WERI-Rb-1 (cell line): ENCODE measurements around the gene CIITA.

ENCODE experiments used
- DNase-seq: peaks from one replicate; pipeline ENCODE4 v3.0.0-alpha.2; 2020
- H3K27ac ChIP-seq: fragments of 250-450 bp; sonication (Bioruptor Pico); 2 replicates; pipeline ENCODE4 v1.5.1; 2020; ENCODE audit warnings: mild to moderate bottlenecking, moderate library complexity
- H3K27me3 ChIP-seq: fragments of 250-450 bp; sonication (Bioruptor Pico); 2 replicates; pipeline ENCODE4 v1.5.1; 2021; ENCODE audit warnings: mild to moderate bottlenecking, low read depth, moderate library complexity; ENCODE audit not compliant: insufficient read depth, severe bottlenecking
- H3K36me3 ChIP-seq: fragments of 250-450 bp; sonication (Bioruptor Pico); 2 replicates; pipeline ENCODE4 v1.5.1; 2020; ENCODE audit warnings: mild to moderate bottlenecking, moderate library complexity
- H3K4me3 ChIP-seq: 2 replicates; pipeline ENCODE4 v1.5.1; 2011; ENCODE audit warnings: low read depth, mild to moderate bottlenecking, control low read depth, low read length
- H3K9me3 ChIP-seq: fragments of 250-450 bp; sonication (Bioruptor Pico); 2 replicates; pipeline ENCODE4 v1.5.1; 2021; ENCODE audit warnings: mild to moderate bottlenecking, moderate library complexity; ENCODE audit not compliant: severe bottlenecking
- CTCF ChIP-seq: IDR thresholded peaks from 2 replicates; pipeline ENCODE4 v1.5.1; 2011; ENCODE audit warnings: low read depth, mild to moderate bottlenecking, control low read depth, inconsistent platforms, low read length

Gene CIITA

DNA sequence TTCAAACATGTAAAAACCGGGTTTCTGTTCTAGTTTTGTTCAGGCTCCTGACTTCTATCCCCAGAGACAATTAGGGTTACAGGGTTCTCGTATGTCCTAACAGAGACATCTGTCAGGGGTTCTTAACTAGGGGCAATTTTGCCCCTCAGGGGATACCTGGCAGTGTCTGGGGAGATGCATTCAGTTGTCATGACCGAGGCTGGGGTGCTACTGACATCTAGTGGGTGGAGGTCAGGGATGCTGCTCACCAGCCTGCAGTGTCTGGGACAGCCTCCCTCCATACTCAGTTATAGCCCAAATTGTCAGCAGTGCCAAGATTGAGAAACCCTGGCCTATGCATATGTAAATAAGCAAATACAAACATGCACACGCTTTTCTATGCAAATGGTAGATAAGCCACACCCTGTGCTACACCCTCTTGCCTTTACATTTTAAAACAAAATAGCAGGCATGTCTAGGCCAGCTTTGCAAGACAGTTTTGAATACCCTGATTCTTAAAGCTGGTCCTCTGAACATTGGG lies 104.8 kb downstream of the CIITA start:
- Histone ChIP-seq H3K9me3 (no peaks in the 10 kb centered on the region), H3K36me3 (peaks cover 17% of the 10 kb centered on the region), H3K27ac (no peak overlapping the region; the same call in 1 of the 2 replicates), H3K4me3 (no peak overlapping the region), H3K27me3 (no peaks in the 10 kb centered on the region)
- peak; percentile 69 for DNase-seq
- peak; percentile 84 for TF ChIP-seq CTCF

GRCh38 chr16:10982465-10983150 lies 105.6 kb downstream of the CIITA start:
- DNase-seq: no peak
- Histone ChIP-seq H3K36me3 (peaks cover 17% of the 10 kb centered on the region), H3K27me3 (no peaks in the 10 kb centered on the region), H3K9me3 (no peaks in the 10 kb centered on the region), H3K27ac (peak overlapping the region; percentile 47), H3K4me3 (no peak overlapping the region)
- no peak for TF ChIP-seq CTCF

- Histone ChIP-seq H3K9me3 (no peaks in the 10 kb centered on the region), H3K36me3 (peaks cover 13% of the 10 kb centered on the region), H3K4me3 (no peak overlapping the region), H3K27ac (peak overlapping the region; percentile 47), H3K27me3 (no peaks in the 10 kb centered on the region)
- peak; percentile 40; the same call in 1 of the 2 replicates for TF ChIP-seq CTCF
- peak; percentile 27 for DNase-seq
Observed at GRCh38 chr16:10983159-10983558, 106.2 kb downstream of the CIITA start.

GRCh38 chr16:10984509-10984908 lies 107.5 kb downstream of the CIITA start:
- Histone ChIP-seq H3K27me3 (no peaks in the 10 kb centered on the region), H3K36me3 (peaks cover 6% of the 10 kb centered on the region; the same call in 1 of the 2 replicates), H3K4me3 (no peak overlapping the region), H3K27ac (peak overlapping the region; percentile 62), H3K9me3 (no peaks in the 10 kb centered on the region)
- TF ChIP-seq CTCF: no peak
- no peak for DNase-seq
